Measurements from ENCODE around the gene ZBED1.
A peak's percentile ranks its signal among the peaks of the same experiment; 100 is the strongest.

The ZBED1 gene

GRCh38 chrX:2497961-2498780, 2.6 kb downstream of the ZBED1 start:
- Histone ChIP-seq H3K36me3 (ENCODE audit: control insufficient read depth in 1 of 2, insufficient read depth in 2 of 2, low read length in 2 of 2) (peaks cover 4 to 6% of the 10 kb centered on the region in 2 donors), H3K9ac (ENCODE audit: low read depth in 1 of 2, low read length in 2 of 2) (peak overlapping the region; percentile 79 to 86), H3K9me3 (ENCODE audit: control insufficient read depth in 1 of 2, low read length in 2 of 2) (no peaks in the 10 kb centered on the region), H3K27me3 (ENCODE audit: control insufficient read depth in 1 of 2, insufficient read depth in 2 of 2, low read length in 2 of 2) (no peaks in the 10 kb centered on the region), H3K4me3 (ENCODE audit: low read depth in 1 of 2, low read length in 2 of 2) (peak overlapping the region; percentile 83 to 86), H3K27ac (ENCODE audit: low read depth, low read length) (peak overlapping the region; percentile 89), H3K4me1 (ENCODE audit: control insufficient read depth in 1 of 2, insufficient read depth in 2 of 2, low read length in 2 of 2) (peaks cover 13 to 23% of the 10 kb centered on the region in 2 donors)

DNA sequence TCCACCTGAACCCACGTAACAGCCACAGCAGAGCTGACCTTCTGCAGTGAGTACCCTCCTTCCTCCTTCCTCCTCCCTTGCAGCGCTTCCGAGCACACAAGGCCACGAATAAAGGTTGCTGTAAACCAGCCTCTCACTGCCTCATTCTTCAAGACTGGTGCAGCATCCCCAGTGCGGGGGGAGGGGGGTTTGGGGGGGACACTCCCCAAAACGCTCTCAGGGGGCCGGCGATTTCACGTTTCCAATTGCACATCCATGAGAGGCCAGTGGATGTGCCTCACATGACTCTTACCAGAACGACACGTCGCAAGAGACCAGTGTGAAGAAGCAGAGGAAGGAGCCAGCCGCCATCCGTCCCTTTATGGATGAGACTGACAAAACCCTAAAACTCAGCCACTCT, 5.2 kb downstream of the ZBED1 start:
- Histone ChIP-seq H3K4me3 (ENCODE audit: low read depth in 1 of 2, low read length in 2 of 2) (no peak overlapping the region), H3K9me3 (ENCODE audit: control insufficient read depth in 1 of 2, low read length in 2 of 2) (no peaks in the 10 kb centered on the region), H3K27ac (ENCODE audit: low read depth, low read length) (no peak overlapping the region), H3K36me3 (ENCODE audit: control insufficient read depth in 1 of 2, insufficient read depth in 2 of 2, low read length in 2 of 2) (peaks cover 4 to 16% of the 10 kb centered on the region in 2 donors), H3K27me3 (ENCODE audit: control insufficient read depth in 1 of 2, insufficient read depth in 2 of 2, low read length in 2 of 2) (no peaks in the 10 kb centered on the region), H3K9ac (ENCODE audit: low read depth in 1 of 2, low read length in 2 of 2) (no peak overlapping the region), H3K4me1 (ENCODE audit: control insufficient read depth in 1 of 2, insufficient read depth in 2 of 2, low read length in 2 of 2) (peaks cover 13 to 23% of the 10 kb centered on the region in 2 donors)

GRCh38 chrX:2492531-2493218, 8.1 kb downstream of the ZBED1 start:
- H3K4me1 ChIP-seq (ENCODE audit: control insufficient read depth in 1 of 2, insufficient read depth in 2 of 2, low read length in 2 of 2) = peaks cover 0 to 5% of the 10 kb centered on the region in 2 donors
- H3K9me3 ChIP-seq (ENCODE audit: control insufficient read depth in 1 of 2, low read length in 2 of 2) = no peaks in the 10 kb centered on the region
- peaks cover 28 to 44% of the 10 kb centered on the region in 2 donors for H3K36me3 ChIP-seq (ENCODE audit: control insufficient read depth in 1 of 2, insufficient read depth in 2 of 2, low read length in 2 of 2)
- H3K27ac ChIP-seq (ENCODE audit: low read depth, low read length) = no peak overlapping the region
- H3K9ac ChIP-seq (ENCODE audit: low read depth in 1 of 2, low read length in 2 of 2) = no peak overlapping the region
- H3K27me3 ChIP-seq (ENCODE audit: control insufficient read depth in 1 of 2, insufficient read depth in 2 of 2, low read length in 2 of 2) = no peaks in the 10 kb centered on the region
- no peak overlapping the region for H3K4me3 ChIP-seq (ENCODE audit: low read depth in 1 of 2, low read length in 2 of 2)

DNA sequence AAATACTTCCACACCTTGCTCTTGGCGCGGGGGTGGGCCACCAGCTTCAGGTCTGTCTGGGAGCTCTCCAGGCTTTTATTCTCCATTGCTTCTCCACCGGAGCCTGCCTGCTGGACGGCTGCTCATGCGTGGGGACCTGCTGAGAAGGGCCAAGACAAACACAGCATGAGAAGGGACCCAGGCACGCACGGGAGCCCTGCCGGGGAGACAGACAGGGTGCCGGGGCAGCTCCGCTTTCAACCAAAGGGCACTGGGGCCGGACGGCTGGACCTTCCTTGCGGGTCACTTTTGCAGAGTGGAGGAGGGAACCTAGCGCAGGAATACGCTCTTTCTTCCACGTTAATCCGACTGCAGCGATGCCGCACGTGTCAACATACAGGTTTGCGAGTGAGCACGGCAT, 10.1 kb downstream of the ZBED1 start:
- H3K4me1 ChIP-seq (ENCODE audit: control insufficient read depth in 1 of 2, insufficient read depth in 2 of 2, low read length in 2 of 2) = no peaks in the 10 kb centered on the region
- no peaks in the 10 kb centered on the region for H3K9me3 ChIP-seq (ENCODE audit: control insufficient read depth in 1 of 2, low read length in 2 of 2)
- H3K9ac ChIP-seq (ENCODE audit: low read depth in 1 of 2, low read length in 2 of 2) = no peak overlapping the region
- H3K36me3 ChIP-seq (ENCODE audit: control insufficient read depth in 1 of 2, insufficient read depth in 2 of 2, low read length in 2 of 2) = peaks cover 38 to 62% of the 10 kb centered on the region in 2 donors
- no peak overlapping the region for H3K27ac ChIP-seq (ENCODE audit: low read depth, low read length)
- no peak overlapping the region for H3K4me3 ChIP-seq (ENCODE audit: low read depth in 1 of 2, low read length in 2 of 2)
- H3K27me3 ChIP-seq (ENCODE audit: control insufficient read depth in 1 of 2, insufficient read depth in 2 of 2, low read length in 2 of 2) = no peaks in the 10 kb centered on the region

DNA sequence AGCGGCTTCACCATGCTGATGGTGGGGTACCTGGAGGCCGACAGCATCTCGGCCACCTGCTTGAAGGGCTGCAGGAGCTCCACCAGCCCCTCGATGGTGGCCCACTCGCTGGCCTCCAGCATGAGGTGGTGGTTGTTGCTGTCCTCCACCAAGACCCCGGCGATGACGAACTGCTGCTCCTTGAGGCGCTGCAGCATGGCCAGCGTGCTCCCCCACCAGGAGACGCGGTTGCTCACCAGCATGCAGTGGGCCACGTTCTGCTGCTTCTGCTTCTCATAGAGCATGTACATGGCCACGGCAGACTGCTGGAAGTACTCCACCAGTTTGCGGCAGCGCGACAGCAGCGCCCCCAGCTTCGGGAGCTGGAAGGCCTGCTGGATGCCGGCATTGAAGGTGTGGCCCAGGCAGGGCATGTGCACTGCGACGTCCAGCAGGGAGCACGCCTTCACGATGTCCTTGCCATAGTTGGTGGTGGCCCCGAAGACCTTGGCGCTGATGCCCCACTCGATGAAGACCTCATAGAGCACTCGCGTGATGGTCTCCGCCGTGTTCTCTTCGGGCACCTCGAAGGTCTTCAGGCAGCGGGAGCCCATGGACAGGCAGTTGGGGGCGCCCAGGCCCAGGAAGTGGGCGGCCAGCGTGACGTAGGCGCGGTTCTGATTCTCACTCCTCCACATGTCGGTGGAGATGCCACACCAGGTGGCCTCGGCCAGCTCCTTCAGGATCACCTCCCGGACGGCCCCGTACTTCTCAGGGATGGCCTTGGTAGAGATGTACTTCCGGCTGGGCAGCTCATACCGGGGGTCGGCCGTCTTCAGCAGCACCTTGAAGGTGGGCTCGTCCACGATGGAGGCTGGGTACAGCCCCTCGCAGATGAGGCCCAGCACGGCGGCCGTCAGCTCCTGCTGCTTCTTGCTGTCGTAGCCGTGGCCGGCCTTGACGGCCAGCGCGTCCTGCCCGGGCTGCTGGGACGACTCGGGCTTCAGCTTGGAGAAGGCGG, 11.0 kb downstream of the ZBED1 start:
- H3K27me3 ChIP-seq (ENCODE audit: control insufficient read depth in 1 of 2, insufficient read depth in 2 of 2, low read length in 2 of 2) = no peaks in the 10 kb centered on the region
- H3K27ac ChIP-seq (ENCODE audit: low read depth, low read length) = no peak overlapping the region
- H3K9ac ChIP-seq (ENCODE audit: low read depth in 1 of 2, low read length in 2 of 2) = no peak overlapping the region
- peaks cover 35 to 59% of the 10 kb centered on the region in 2 donors for H3K36me3 ChIP-seq (ENCODE audit: control insufficient read depth in 1 of 2, insufficient read depth in 2 of 2, low read length in 2 of 2)
- H3K9me3 ChIP-seq (ENCODE audit: control insufficient read depth in 1 of 2, low read length in 2 of 2) = no peaks in the 10 kb centered on the region
- no peak overlapping the region for H3K4me3 ChIP-seq (ENCODE audit: low read depth in 1 of 2, low read length in 2 of 2)
- H3K4me1 ChIP-seq (ENCODE audit: control insufficient read depth in 1 of 2, insufficient read depth in 2 of 2, low read length in 2 of 2) = no peaks in the 10 kb centered on the region

GRCh38 chrX:2488621-2489285, 12.0 kb downstream of the ZBED1 start:
- H3K27me3 ChIP-seq (ENCODE audit: control insufficient read depth in 1 of 2, insufficient read depth in 2 of 2, low read length in 2 of 2) = no peaks in the 10 kb centered on the region
- H3K9ac ChIP-seq (ENCODE audit: low read depth in 1 of 2, low read length in 2 of 2) = no peak overlapping the region
- no peak overlapping the region for H3K4me3 ChIP-seq (ENCODE audit: low read depth in 1 of 2, low read length in 2 of 2)
- H3K4me1 ChIP-seq (ENCODE audit: control insufficient read depth in 1 of 2, insufficient read depth in 2 of 2, low read length in 2 of 2) = no peaks in the 10 kb centered on the region
- H3K9me3 ChIP-seq (ENCODE audit: control insufficient read depth in 1 of 2, low read length in 2 of 2) = no peaks in the 10 kb centered on the region
- peaks cover 35 to 66% of the 10 kb centered on the region in 2 donors for H3K36me3 ChIP-seq (ENCODE audit: control insufficient read depth in 1 of 2, insufficient read depth in 2 of 2, low read length in 2 of 2)
- H3K27ac ChIP-seq (ENCODE audit: low read depth, low read length) = no peak overlapping the region

DNA sequence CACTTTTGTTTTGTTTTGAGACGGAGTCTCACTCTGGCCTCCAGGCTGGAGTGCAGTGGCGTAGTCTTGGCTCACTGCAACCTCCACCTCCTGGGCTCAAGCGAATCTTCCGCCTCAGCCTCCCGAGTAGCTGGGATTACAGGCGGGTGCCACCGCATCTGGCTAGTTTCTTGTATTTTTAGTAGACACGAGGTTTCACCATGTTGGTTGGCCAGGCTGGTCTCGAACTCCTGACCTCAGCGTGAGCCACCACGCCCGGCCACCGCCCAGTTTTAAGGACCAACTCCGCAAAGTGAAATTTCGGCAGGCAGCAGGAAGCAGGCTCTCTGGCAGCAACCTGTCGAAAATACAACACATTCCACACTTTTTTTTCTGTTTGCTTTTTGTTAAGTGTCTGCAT, 13.4 kb downstream of the ZBED1 start:
- H3K4me1 ChIP-seq (ENCODE audit: control insufficient read depth in 1 of 2, insufficient read depth in 2 of 2, low read length in 2 of 2) = no peaks in the 10 kb centered on the region
- no peaks in the 10 kb centered on the region for H3K27me3 ChIP-seq (ENCODE audit: control insufficient read depth in 1 of 2, insufficient read depth in 2 of 2, low read length in 2 of 2)
- no peak overlapping the region for H3K9ac ChIP-seq (ENCODE audit: low read depth in 1 of 2, low read length in 2 of 2)
- H3K27ac ChIP-seq (ENCODE audit: low read depth, low read length) = no peak overlapping the region
- no peak overlapping the region for H3K4me3 ChIP-seq (ENCODE audit: low read depth in 1 of 2, low read length in 2 of 2)
- peaks cover 35 to 64% of the 10 kb centered on the region in 2 donors for H3K36me3 ChIP-seq (ENCODE audit: control insufficient read depth in 1 of 2, insufficient read depth in 2 of 2, low read length in 2 of 2)
- H3K9me3 ChIP-seq (ENCODE audit: control insufficient read depth in 1 of 2, low read length in 2 of 2) = no peaks in the 10 kb centered on the region

DNA sequence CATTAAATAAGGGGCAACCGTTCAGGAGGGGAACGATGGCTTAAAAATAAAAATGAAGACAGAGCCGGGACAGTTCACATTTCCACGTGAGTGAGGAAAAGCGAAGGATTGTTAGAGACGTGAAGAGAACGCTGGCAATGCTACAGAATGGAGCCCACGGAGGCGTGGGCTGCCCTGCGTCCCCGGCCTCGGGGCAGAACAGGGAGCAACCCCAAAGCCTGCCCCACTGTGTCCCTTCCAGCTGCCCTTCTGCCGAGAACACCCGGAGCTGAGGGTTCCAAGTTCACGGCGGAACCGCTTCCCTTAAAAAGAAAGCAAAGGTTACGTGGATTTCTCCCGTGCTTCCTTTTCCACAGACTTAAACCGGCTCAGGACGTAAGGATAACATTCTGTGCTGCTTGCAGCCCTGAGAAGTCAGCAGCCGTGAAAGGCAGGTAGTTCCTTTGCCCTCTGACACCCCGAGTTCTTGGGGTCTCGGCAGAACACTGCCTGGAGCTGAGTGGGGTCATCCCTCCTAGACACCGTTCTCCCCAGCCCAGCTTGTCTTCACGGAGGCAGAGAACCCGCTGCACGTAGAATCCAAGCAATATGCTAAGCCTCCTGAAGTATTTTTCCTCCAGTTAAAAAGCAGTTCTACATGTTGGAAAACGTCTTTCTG, 14.2 kb downstream of the ZBED1 start:
- no peak overlapping the region for H3K9ac ChIP-seq (ENCODE audit: low read depth in 1 of 2, low read length in 2 of 2)
- peaks cover 35 to 62% of the 10 kb centered on the region in 2 donors for H3K36me3 ChIP-seq (ENCODE audit: control insufficient read depth in 1 of 2, insufficient read depth in 2 of 2, low read length in 2 of 2)
- H3K27ac ChIP-seq (ENCODE audit: low read depth, low read length) = no peak overlapping the region
- no peaks in the 10 kb centered on the region for H3K9me3 ChIP-seq (ENCODE audit: control insufficient read depth in 1 of 2, low read length in 2 of 2)
- H3K4me1 ChIP-seq (ENCODE audit: control insufficient read depth in 1 of 2, insufficient read depth in 2 of 2, low read length in 2 of 2) = no peaks in the 10 kb centered on the region
- H3K27me3 ChIP-seq (ENCODE audit: control insufficient read depth in 1 of 2, insufficient read depth in 2 of 2, low read length in 2 of 2) = no peaks in the 10 kb centered on the region
- no peak overlapping the region for H3K4me3 ChIP-seq (ENCODE audit: low read depth in 1 of 2, low read length in 2 of 2)

GRCh38 chrX:2485789-2486345, 14.9 kb downstream of the ZBED1 start:
- H3K27ac ChIP-seq (ENCODE audit: low read depth, low read length) = peak overlapping the region; percentile 3
- no peaks in the 10 kb centered on the region for H3K27me3 ChIP-seq (ENCODE audit: control insufficient read depth in 1 of 2, insufficient read depth in 2 of 2, low read length in 2 of 2)
- H3K4me1 ChIP-seq (ENCODE audit: control insufficient read depth in 1 of 2, insufficient read depth in 2 of 2, low read length in 2 of 2) = no peaks in the 10 kb centered on the region
- no peak overlapping the region for H3K4me3 ChIP-seq (ENCODE audit: low read depth in 1 of 2, low read length in 2 of 2)
- H3K36me3 ChIP-seq (ENCODE audit: control insufficient read depth in 1 of 2, insufficient read depth in 2 of 2, low read length in 2 of 2) = peaks cover 35 to 59% of the 10 kb centered on the region in 2 donors
- no peaks in the 10 kb centered on the region for H3K9me3 ChIP-seq (ENCODE audit: control insufficient read depth in 1 of 2, low read length in 2 of 2)
- no peak overlapping the region for H3K9ac ChIP-seq (ENCODE audit: low read depth in 1 of 2, low read length in 2 of 2)
